Thoracic aorta (tissue), 2 donors: Measurements from ENCODE around the gene IL12RB1. TPM values are rescaled to one million over a fixed set of nuclear protein-coding genes. Genes with fewer than 3 reads are reported as not detected.

Source experiments
- ATAC-seq: fragments of 150-250 bp; one replicate; pipeline ENCODE4 v1.8.0; 2017; ENCODE audit warnings: low read depth; ENCODE audit not compliant: insufficient number of reproducible peaks, low FRiP score
- DNase-seq: peaks from one replicate; pipeline ENCODE4 v3.0.0-alpha.2; 2020; ENCODE audit warnings: low spot score
- H3K27ac ChIP-seq, 2 donors: fragments of 200-600 bp; sonication (generic); 1 replicate in 1 of 2; 2 replicates in 1 of 2; pipeline ENCODE4 v1.5.1; 2016; ENCODE audit warnings: mild to moderate bottlenecking in 2 of 2, moderate library complexity in 2 of 2
- H3K27me3 ChIP-seq: fragments of 200-600 bp; sonication (generic); replicated peaks from 2 replicates; pipeline ENCODE4 v1.6.0; 2016; ENCODE audit warnings: mild to moderate bottlenecking; ENCODE audit not compliant: insufficient read depth
- H3K36me3 ChIP-seq: fragments of 200-600 bp; sonication (generic); one replicate; pipeline ENCODE4 v1.5.1; 2016
- H3K4me1 ChIP-seq, 2 donors: fragments of 200-600 bp; sonication (generic); 1 replicate in 1 of 2; 2 replicates in 1 of 2; pipeline versions ENCODE4 v1.5.1 to v1.6.0; 2016; ENCODE audit warnings: low read depth in 2 of 2, mild to moderate bottlenecking in 1 of 2; ENCODE audit not compliant: control insufficient read depth in 1 of 2
- H3K4me3 ChIP-seq: fragments of 200-600 bp; sonication (generic); 2 replicates; pipeline ENCODE4 v1.5.1; 2016; ENCODE audit warnings: mild to moderate bottlenecking
- H3K9me3 ChIP-seq: fragments of 200-600 bp; sonication (generic); 2 replicates; pipeline ENCODE4 v1.5.1; 2016
- CTCF ChIP-seq: fragments of 200-600 bp; sonication (generic); IDR thresholded peaks from one replicate; pipeline ENCODE4 v1.5.1; 2019; ENCODE audit warnings: antibody characterized with exemption
- total RNA-seq, 2 donors: library from RNA; depleted of rRNA; stranded (reverse); fragments of >200 nt; gene quantifications; one replicate each; pipeline versions ENCODE4 v1.1.0 to v1.2.3, GENCODE V29; 2016

IL12RB1 gene
- total RNA-seq, 2 donors from 2014 or later = 1.6 to 5.4 TPM

- Histone ChIP-seq H3K4me3 (peak overlapping the region; percentile 77), H3K9me3 (no peaks in the 10 kb centered on the region), H3K36me3 (no peaks in the 10 kb centered on the region), H3K4me1 (peaks cover 21 to 51% of the 10 kb centered on the region in 2 donors), H3K27me3 (no peaks in the 10 kb centered on the region), H3K27ac (no peak overlapping the region)
- TF ChIP-seq CTCF = no peak
- no peak for DNase-seq
- no peak for ATAC-seq
These were observed 12.9 kb upstream of the IL12RB1 start for GRCh38 chr19:18099623-18099995.

GRCh38 chr19:18098891-18099622, 12.3 kb upstream of the IL12RB1 start:
- H3K4me1 ChIP-seq = peaks cover 21 to 50% of the 10 kb centered on the region in 2 donors
- TF ChIP-seq CTCF = no peak
- ATAC-seq (no peak), DNase-seq (no peak)
- H3K9me3 ChIP-seq = no peaks in the 10 kb centered on the region
- no peak overlapping the region for H3K27ac ChIP-seq
- no peaks in the 10 kb centered on the region for H3K27me3 ChIP-seq
- no peaks in the 10 kb centered on the region for H3K36me3 ChIP-seq
- H3K4me3 ChIP-seq = peak overlapping the region; percentile 77

- H3K9me3 ChIP-seq = no peaks in the 10 kb centered on the region
- H3K4me1 ChIP-seq = peaks cover 16 to 50% of the 10 kb centered on the region in 2 donors
- ATAC-seq (no peak), DNase-seq (no peak)
- peak overlapping the region; percentile 77 for H3K4me3 ChIP-seq
- TF ChIP-seq CTCF = no peak
- H3K36me3 ChIP-seq = no peaks in the 10 kb centered on the region
- H3K27ac ChIP-seq = no peak overlapping the region
- H3K27me3 ChIP-seq = no peaks in the 10 kb centered on the region
These were observed 11.5 kb upstream of the IL12RB1 start for GRCh38 chr19:18097993-18098890.

- Histone ChIP-seq H3K4me3 (peak within 1 kb of the TSS; percentile 77), H3K27ac (peak within 1 kb of the TSS in 1 of 2 donors; percentile 15), H3K4me1 (peaks cover 16 to 48% of the 10 kb centered on the region in 2 donors), H3K27me3 (no peaks in the 10 kb centered on the region), H3K36me3 (no peaks in the 10 kb centered on the region), H3K9me3 (no peaks in the 10 kb centered on the region)
- DNase-seq (no peak), ATAC-seq (peak; percentile 63)
- no peak for TF ChIP-seq CTCF
These were observed 10.7 kb upstream of the IL12RB1 start, which contains the start of gene MAST3 for GRCh38 chr19:18097217-18097992. Gene MAST3 (plus strand): TSS chr19:18097778. CDS start chr19:18097793, 15 bp downstream.
